GM19372 (cell line): ENCODE data around the gene AGBL5.
"Not testable (repeated sequence)": the region's sequence is repeated elsewhere in the genome, so short reads cannot be mapped to it uniquely, and the experiment has no call there.

Source experiments
- ATAC-seq: cut with Tn5 transposase; IDR thresholded peaks from one replicate; pipeline ENCODE4 v1.9.1; 2021; ENCODE audit warnings: mild to moderate bottlenecking, low read depth, moderate library complexity; ENCODE audit not compliant: unreplicated experiment

The AGBL5 gene

DNA sequence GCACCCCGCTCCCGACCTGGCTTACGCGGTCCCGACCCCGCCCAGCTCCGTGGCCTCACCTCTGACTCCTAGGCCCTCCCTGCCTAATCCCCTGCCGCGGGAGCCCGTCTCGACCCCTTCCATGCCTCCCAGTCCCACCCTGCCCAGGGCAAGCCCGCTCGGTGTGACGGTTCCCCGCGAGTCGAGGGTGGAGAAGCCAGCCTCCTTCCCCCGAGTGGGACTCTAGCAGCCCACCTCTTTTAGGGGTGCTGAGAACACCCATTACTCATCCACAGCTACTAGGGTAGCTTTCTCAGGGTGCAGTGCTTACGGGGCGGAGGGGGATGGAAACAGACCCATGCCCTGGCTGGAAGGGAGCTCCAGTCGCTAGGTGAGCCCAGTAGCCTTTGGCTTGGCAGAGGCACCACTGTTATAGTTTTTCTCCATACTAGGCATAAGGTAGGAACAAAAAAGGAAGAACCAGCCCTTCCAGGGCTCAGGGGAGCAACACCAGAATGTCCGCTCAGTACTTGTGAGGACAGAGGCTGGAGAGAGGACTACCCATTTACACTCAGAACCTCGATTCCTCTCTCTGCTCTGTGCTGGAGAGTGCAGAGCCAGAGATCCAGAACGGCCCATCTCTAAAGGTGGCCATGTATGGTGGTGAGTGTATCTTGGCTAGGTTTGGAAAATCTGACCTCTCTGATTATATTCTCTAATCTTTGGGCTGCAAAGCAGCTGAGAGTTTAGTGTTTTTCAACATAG, 606 bp downstream of the AGBL5 start:
- no peak for ATAC-seq

DNA sequence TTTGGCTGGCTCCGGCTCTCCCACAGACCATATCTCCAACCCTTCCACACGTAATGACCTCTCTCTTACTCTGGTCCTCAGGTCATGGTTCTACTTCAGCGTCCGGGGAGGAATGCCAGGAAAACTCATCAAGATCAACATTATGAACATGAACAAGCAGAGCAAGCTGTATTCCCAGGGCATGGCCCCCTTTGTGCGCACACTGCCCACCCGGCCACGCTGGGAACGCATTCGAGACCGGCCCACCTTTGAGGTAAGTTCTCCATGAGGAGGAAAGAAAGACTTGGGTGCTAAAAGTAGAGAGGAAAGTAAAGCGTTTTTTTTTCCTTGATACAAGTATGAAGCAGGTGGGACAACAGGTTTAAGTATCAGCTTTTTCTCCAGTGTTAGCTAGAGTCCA, 1.9 kb downstream of the AGBL5 start:
- no peak for ATAC-seq

- ATAC-seq, result no peak
These were observed 2.3 kb downstream of the AGBL5 start for GRCh38 chr2:27053776-27054175.

- ATAC-seq, result no peak
These were observed 3.3 kb downstream of the AGBL5 start for GRCh38 chr2:27054721-27055120.

DNA sequence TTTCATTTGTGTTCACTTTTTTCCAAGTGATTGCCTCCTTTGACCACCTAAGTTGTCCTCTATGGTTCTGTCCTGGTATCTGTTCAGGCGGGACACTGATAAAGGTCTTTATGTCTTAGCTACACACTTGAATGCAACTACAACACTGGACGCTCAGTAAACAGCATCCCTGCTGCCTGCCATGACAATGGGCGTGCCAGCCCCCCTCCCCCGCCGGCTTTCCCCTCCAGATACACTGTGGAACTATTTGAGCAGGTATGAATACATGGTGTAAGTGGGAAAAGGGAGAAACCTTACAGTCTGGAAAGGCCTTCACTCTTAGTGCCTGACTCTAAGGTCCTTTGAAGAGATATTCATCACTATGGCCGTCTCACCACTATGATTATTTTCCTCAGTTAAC, 5.7 kb downstream of the AGBL5 start:
- no peak for ATAC-seq

GRCh38 chr2:27058210-27058609, 6.7 kb downstream of the AGBL5 start:
- ATAC-seq, result no peak

DNA sequence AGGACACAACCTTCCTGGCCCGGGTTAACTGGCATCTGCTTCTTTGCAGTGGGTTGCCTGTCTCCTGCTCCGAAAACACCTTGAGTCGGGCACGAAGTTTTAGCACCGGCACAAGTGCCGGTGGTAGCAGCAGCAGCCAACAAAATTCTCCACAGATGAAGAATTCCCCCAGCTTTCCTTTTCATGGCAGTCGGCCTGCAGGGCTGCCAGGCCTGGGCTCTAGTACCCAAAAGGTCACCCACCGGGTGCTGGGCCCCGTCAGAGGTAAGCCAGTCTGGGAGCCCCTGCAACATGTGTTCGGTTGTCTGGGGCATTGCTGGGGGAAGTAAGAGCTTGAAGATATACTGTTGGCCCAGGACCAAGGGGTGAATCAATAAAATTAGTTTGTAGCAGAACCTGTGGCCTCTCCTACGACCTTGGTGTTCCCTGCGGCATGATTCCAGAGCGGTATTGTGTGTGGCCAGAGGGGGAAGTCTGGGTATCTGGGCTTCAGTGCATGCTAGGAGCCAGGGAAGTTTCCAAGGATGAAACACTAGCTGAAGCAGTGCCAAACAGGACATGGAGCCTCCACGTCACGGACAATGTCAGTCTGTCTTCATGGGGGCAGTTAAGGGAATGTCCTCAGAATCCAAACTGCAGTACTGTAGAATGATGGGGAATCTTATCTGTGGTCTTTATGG, 7.8 kb downstream of the AGBL5 start:
- ATAC-seq, result no peak

GRCh38 chr2:27060323-27060722, 8.9 kb downstream of the AGBL5 start:
- ATAC-seq, result no peak

- no peak for ATAC-seq
These were observed 13.7 kb downstream of the AGBL5 start for GRCh38 chr2:27065128-27065527.

- ATAC-seq, result no peak
These were observed 15.9 kb downstream of the AGBL5 start for GRCh38 chr2:27067385-27067784.

- no peak for ATAC-seq
These were observed 18.0 kb downstream of the AGBL5 start for GRCh38 chr2:27069436-27069835.

DNA sequence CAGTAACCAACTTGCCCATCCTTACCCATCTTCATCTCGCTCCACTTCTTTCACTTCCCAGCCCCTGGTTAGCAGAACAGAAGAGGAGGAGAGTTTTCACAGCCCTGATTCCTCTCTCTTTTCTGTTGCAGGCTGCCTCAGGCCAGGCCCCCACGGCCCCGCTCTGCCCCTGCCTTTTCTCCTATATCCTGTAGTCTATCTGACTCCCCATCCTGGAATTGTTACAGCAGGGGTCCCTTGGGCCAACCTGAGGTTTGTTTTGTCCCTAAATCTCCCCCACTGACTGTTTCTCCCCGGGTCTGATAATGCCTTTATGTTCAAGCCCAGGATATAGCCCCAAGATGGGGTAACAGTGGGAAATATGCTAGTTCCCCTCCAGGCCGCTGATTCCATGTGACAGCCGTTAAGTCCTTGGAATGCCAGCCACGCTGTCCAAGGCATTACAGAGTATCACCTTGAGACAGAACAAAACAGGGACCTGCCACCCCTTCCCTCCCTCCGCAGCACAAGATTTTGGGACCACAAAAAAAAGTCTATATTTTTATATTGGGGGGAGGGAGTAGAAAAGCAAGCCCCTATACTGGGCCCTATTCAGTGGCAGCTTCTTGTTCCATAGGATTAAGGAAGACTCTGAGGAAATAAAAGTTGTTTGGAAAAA, 18.6 kb downstream of the AGBL5 start:
- ATAC-seq, result no peak

DNA sequence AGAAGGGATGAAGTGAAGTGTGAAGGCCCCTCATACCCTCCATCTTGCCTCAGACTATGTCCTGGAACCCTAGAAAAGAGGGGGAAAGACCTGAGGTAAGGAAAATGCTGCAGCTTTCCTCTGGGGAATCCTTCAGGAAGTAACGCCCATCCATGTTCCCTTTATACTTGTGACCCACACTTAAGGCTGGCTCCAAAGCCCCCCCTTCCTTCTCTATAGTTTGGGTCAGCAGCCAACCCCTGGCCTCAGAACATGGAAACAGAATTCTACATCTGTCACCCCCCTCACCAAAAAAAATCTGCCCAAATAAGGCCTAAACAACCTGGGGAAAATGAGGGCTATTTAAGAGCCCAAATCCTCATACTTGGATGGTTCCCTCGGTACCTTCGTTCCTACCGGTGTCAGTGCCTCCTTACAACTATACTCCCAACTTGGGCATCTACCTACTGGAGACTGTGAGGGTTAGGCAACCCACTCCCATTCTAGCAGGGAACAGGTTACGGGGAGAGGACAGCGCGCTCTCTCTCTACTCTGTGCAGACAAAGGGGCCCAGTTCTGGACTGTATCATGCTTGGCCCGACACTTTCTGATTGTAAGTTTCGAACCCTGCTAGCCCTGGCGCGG, 19.3 kb downstream of the AGBL5 start:
- ATAC-seq, result peak; percentile 1

DNA sequence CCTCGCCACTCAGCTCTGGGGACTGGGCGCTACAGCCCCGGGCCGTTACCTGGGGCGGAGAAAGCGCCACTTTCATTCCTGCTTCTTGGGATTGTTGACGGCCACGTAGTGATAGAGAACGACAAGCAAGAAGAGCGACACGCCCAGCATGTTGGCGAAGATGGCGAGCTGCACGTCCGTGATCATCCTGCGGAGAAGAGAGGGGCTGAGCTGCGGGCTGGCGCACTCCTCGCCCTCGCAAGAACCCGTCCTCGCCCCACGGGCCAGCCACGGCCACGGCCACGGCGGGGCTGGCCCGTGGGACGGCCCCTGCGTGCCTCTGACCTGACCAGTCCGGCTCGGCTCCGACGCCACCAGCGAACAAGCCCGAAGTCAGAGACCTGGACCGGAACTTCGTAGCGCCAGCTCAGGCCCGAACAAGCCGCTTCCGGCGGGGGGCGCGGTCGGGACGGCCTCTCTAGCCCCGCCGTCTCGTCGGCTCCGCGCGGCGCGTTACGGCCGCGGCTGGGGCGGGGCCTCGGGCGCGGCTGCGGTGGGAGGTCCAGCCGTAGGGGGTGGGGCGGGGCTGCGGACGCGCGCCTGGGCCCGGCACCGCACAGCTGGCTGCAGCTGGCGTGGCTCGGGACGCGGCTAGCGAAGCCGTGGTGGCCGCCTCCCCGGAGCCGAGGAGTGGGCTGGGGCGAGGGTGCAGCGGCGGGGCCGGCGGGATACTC, 20.0 kb downstream of the AGBL5 start, which contains the start of gene OST4:
Gene OST4, minus strand, starts transcription at position 378 of the 713 bp plus-strand sequence.
- ATAC-seq, result peak; percentile 93

DNA sequence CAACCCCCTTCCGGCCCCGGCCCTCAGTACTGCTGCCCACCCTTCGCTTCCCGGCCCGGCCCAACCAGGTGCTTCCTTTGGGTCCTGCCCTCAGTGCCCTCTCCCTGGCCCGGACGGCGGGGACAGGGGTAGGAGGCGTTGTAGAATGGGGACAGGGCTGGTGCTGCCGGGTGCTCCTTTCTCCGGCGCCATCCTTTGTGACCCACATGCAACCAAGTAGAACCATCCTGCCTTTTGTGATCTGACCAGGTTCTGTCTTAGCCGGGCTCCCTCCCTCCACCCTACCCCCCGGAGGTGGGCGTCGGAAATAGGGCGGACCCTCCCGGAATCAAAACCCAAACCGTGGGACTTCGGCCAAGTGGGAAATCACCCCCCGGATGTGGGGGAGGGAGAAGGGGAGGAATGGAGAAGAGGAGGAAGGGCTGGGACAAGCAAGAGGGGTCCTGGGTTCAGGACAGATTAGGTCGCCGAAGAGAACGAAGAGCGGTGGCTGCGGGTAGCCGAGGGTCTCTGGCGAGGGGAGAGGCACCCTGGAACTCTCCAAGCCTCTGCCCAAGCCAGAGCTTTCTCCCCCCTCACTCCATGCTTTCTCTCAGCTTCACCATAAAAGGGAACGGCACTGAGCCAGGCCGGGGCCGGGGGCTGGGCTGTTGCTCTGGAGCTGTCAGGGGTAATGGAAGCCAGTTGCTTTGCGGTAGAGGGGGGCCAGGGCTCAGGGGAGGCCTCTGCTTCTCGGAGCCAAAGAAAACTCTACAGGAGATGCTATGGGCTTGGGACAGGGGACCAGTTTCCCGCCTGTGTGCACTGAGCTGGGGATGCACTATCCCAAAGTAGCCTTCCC, 20.7 kb downstream of the AGBL5 start:
- ATAC-seq, result peak; percentile 19

DNA sequence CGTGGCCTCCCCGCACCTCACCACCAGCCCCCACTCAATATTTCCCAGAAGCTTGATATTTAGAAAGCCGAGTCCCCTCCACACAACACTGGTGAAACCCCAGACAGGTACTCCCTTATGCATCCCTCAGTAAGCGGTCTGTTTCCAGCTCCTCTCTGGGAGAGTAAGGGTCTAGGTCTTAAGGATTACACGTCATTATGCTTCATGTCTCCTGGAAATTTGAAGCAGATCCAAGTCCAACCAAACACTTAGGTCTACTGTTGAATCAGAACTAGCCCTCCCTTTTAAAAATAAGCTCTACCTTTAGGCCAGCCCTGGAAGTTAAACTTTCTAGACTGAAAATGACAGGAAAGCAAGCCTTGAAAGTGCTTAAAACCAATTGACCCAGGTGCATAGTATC, 21.5 kb downstream of the AGBL5 start:
- ATAC-seq, result no peak

GRCh38 chr2:27073782-27074181, 22.3 kb downstream of the AGBL5 start:
- no peak for ATAC-seq

GRCh38 chr2:27074738-27075565, 23.5 kb downstream of the AGBL5 start:
- ATAC-seq, result no peak

GRCh38 chr2:27075566-27075871, 24.1 kb downstream of the AGBL5 start:
- not testable (repeated sequence) for ATAC-seq
